ENCODE data around the gene PKD2L1.
A peak's percentile ranks its signal among the peaks of the same experiment; 100 is the strongest.
"Not testable (repeated sequence)": the region's sequence is repeated elsewhere in the genome, so short reads cannot be mapped to it uniquely, and the experiment has no call there.

The PKD2L1 gene

DNA sequence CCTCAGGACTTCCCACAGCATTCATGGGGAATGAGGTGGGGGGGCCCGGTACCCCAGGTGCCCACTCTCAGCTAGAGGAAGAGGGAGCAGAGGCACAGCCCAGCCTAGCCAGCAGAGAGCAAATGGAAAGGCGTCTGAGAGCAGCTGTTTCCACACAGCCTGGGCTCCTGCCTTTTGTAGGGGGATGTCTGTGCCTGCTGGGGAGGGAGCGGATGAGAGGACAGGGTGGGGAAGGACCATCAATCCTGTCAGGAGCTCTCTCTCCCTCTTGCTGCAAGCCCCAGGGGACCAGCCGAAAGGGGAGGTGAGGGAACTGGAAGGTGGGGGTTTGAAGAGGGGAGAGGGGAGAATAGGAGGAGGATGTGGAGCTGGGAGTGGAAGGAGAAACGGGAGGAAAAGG, at the start of gene PKD2L1:
TSS of gene PKD2L1 (minus strand) at position 150 of the 400 bp plus-strand sequence. CDS start at position 25, 125 bp downstream.
- no peak within 1 kb of the TSS for H3K4me3 ChIP-seq (ENCODE audit: control insufficient read depth, low read depth, low read length)
- DNase-seq (ENCODE audit: low read depth) = no peak
- TF ChIP-seq, protein P1, sequence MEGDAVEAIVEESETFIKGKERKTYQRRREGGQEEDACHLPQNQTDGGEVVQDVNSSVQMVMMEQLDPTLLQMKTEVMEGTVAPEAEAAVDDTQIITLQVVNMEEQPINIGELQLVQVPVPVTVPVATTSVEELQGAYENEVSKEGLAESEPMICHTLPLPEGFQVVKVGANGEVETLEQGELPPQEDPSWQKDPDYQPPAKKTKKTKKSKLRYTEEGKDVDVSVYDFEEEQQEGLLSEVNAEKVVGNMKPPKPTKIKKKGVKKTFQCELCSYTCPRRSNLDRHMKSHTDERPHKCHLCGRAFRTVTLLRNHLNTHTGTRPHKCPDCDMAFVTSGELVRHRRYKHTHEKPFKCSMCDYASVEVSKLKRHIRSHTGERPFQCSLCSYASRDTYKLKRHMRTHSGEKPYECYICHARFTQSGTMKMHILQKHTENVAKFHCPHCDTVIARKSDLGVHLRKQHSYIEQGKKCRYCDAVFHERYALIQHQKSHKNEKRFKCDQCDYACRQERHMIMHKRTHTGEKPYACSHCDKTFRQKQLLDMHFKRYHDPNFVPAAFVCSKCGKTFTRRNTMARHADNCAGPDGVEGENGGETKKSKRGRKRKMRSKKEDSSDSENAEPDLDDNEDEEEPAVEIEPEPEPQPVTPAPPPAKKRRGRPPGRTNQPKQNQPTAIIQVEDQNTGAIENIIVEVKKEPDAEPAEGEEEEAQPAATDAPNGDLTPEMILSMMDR (conservative IDR thresholded peaks at IDR 0.05; ENCODE audit: control insufficient read depth, insufficient read depth, low read depth, low read length) = no peak

DNA sequence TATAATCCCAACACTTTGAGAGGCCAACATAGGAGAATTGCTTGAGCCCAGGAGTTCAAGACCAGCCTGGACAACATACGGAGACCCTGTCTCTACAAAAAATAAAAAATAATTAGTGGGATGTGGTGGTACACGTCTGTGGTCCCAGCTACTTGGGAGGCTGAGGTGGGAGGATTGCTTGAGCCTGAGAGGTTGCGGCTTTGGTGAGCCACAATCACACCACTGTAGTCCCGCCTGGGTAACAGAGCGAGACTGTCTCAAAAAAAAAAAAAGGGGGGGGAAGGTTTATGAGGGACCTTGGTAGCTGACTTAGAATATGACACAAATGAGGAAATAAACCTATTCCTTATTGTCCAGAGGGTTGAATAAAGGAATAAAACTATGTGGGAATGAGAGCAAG, 47.8 kb upstream of the PKD2L1 start:
- DNase-seq (ENCODE audit: low read depth) = no peak
- no peak overlapping the region for H3K4me3 ChIP-seq (ENCODE audit: control insufficient read depth, low read depth, low read length)
- TF ChIP-seq, protein P1 (conservative IDR thresholded peaks at IDR 0.05; ENCODE audit: control insufficient read depth, insufficient read depth, low read depth, low read length) = no peak

DNA sequence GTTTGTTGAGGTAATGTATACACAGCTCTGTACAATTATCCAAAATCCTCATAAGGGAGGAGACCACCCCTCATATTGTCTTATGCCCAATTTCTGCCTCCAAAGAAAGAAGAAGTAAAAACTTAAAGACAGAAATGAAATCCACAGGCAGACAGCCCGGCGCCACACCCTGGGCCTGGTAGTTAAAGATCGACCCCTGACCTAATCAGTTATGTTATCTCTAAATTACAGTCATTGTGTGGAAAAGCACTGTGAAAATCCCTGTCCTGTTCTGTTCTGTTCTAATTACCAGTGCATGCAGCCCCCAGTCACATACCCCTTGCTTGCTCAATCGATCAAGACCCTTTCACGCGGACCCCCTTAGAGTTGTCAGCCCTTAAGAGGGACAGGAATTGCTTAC, 46.6 kb upstream of the PKD2L1 start:
- not testable (repeated sequence) for H3K4me3 ChIP-seq (ENCODE audit: control insufficient read depth, low read depth, low read length); DNase-seq (ENCODE audit: low read depth)

DNA sequence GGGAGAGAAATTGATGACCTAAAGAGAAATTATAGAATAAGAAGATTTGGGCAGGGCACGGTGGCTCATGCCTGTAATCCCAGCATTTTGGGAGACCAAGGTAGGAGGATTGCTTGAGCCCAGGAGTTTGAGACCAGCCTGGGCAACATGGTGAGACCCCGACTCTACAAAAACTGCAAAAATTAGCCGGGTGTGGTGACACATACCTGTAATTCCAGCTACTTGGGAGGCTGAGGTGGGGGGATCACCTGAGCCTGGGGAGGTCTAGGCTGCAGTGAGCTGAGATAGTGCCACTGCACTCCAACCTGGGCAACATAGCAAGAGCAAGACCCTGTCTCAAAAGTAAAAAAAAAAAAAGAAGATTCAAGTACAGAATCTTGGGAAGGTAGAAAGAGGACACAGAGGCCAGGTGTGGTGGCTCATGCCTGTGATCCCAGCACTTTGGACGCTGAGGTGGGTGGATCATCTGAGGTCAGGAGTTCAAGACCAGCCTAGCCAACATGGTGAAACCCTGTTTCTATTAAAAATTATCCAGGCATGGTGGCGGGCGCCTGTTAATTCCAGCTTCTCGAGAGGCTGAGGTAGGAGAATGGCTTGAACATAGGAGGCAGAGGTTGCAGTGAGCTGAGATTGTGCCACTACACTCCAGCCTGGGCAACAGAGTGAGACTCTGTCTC, 44.8 kb upstream of the PKD2L1 start:
- DNase-seq (ENCODE audit: low read depth) = not testable (repeated sequence)
- peak overlapping the region; percentile 63 for H3K4me3 ChIP-seq (ENCODE audit: control insufficient read depth, low read depth, low read length)

DNA sequence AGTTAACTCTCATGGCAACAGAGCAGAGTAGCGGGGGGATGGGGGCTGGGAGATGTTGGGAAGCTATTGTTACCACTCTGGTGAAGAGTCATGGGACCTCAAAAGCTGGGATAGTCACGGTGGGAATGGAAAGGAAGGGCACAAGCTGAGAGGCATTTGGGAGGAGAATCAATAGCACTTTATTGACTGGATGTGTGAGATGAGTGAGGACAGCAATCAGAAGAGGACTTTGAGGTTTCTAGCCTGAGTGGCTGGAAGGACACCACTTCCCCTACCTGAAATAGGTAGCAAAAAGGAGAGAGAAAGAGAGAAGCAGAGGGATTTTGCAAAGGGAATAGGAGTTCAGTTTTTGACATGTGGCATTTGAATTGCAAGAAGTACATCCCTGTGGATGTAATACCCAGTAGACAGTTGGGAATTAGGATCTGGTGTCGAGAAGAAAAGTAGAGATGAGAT, 44.2 kb upstream of the PKD2L1 start:
- peak overlapping the region; percentile 63 for H3K4me3 ChIP-seq (ENCODE audit: control insufficient read depth, low read depth, low read length)
- TF ChIP-seq, protein P1 (conservative IDR thresholded peaks at IDR 0.05; ENCODE audit: control insufficient read depth, insufficient read depth, low read depth, low read length) = no peak
- DNase-seq (ENCODE audit: low read depth) = no peak

DNA sequence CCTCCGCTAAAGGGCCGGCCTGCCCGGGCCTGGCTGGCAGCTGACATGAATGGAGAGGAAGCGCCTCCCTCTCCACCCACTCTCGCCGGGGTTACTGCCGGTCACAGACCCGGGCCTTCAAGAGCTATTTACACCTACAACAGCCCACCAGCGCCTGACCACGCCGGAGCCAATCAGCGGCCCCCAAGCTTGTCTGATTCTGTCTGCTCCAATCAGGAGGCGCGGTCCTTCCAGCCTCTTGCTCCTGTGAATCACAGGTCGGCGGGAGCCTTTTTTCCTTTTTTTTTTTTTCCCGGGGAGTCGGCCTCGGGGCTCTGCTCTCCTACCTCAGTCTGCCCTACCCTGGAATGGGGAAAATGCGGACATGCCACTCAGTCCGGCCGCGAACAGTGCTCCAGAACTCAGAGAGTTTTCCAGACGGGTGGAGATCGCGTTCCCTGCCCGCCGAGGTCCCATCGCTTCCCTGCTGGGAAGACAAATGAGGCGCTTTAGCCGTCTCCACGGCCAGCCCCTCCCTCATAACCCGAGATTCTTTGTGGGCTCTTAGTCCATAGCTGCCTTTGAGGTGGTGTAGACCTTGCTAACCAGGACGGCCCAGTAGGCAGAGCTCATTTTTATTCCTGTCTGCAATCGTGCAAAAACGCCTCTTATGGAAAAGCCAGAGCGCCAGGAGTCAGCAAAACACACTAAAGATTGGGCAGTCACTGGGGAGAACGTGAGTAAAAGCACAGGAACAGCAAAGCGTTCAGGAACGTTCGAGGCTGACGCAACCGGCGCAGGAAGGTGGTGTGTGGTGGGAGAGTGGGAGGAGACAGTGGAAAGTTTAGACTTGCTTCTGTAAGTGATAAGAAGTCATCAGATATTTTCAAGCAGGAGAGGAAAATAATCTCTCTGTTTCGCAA, 43.5 kb upstream of the PKD2L1 start:
- TF ChIP-seq, protein P1 (conservative IDR thresholded peaks at IDR 0.05; ENCODE audit: control insufficient read depth, insufficient read depth, low read depth, low read length) = no peak
- H3K4me3 ChIP-seq (ENCODE audit: control insufficient read depth, low read depth, low read length) = peak overlapping the region; percentile 63
- DNase-seq (ENCODE audit: low read depth) = peak; percentile 99

DNA sequence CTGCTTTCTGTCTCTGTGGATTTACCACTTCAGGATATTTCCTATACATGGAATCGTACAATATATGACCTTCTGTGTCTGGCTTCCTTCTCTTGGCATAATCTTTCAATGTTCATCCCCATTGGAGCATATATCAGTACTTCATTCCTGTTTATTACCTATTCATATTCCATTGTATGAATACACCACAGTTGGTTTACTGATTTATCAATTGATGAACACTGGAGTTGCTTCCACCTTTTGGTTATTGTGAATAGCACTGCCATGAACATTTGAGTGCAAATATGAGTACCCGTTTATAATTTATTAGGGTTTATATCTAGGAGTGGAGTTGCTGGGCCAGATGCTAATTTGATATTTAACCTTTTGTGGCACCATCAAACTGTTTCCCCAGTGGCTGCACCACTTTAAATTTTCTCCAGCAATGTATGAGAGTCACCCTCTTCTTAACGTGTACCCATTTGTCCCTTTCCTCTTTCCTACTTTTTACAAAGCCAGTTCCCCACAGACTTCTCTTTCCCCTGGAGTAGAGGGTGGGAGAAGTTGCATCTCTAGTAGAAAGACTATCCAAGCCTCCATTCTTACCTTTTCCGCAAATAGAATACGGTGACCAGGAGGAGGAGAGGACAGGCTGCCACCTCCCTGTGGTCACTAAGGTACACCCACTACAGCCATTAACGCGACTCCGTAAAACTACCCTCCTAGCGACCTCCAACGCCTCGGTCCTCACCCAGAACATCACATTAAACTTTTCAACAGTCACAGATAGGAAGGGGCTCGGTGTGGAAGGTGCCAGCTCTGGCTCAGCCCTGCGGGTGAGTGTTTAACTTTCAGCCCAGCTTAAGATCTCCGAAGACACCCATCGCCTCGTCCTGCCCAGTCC, 42.6 kb upstream of the PKD2L1 start:
- peak overlapping the region; percentile 28 for H3K4me3 ChIP-seq (ENCODE audit: control insufficient read depth, low read depth, low read length)
- no peak for DNase-seq (ENCODE audit: low read depth)
- TF ChIP-seq, protein P1 (conservative IDR thresholded peaks at IDR 0.05; ENCODE audit: control insufficient read depth, insufficient read depth, low read depth, low read length) = no peak
